A673 (cell line): ENCODE results near the gene RBM15B. TPM values are rescaled to one million over a fixed set of nuclear protein-coding genes. Genes with fewer than 3 reads are reported as not detected.
A peak's percentile ranks its signal among the peaks of the same experiment; 100 is the strongest.

ENCODE experiments used
- BruUV-seq: library from RNA; stranded (reverse); fragments of 400-500 nt; replicated peaks from 2 replicates; lab custom pipeline; 2021; lab: Mats Ljungman, UMichigan
- CTCF ChIA-PET: fragments of 300-600 bp; sonication (Branson Sonifier 250); formaldehyde crosslinking; loops from one replicate; lab custom pipeline; 2022; ENCODE audit warnings: antibody characterized with exemption; lab: Charles Lee
- POLR2A ChIA-PET: fragments of 300-600 bp; sonication (Branson Sonifier 250); formaldehyde crosslinking; loops from one replicate; lab custom pipeline; 2022; ENCODE audit warnings: antibody characterized with exemption; ENCODE audit not compliant: low non-redundant PET; lab: Charles Lee
- DNase-seq: peaks from one replicate; pipeline ENCODE4 v3.0.0-alpha.2; 2015; ENCODE audit warnings: low spot score
- H3K27ac ChIP-seq: fragments of 200-600 bp; sonication (generic); 2 replicates; pipeline ENCODE4 v1.5.1; 2016; ENCODE audit warnings: mixed run types, low read depth, mild to moderate bottlenecking, mixed read lengths, antibody characterized with exemption, low read length; ENCODE audit not compliant: poor library complexity, severe bottlenecking
- H3K27me3 ChIP-seq: fragments of 200-600 bp; sonication (generic); replicated peaks from 2 replicates; pipeline ENCODE4 v1.6.1; 2017; ENCODE audit warnings: mixed run types, low read depth, mild to moderate bottlenecking, mixed read lengths, antibody characterized with exemption, low read length; ENCODE audit not compliant: insufficient read depth, poor library complexity
- H3K36me3 ChIP-seq: fragments of 200-600 bp; sonication (generic); 2 replicates; pipeline ENCODE4 v1.6.1; 2016; ENCODE audit warnings: mixed run types, mild to moderate bottlenecking, mixed read lengths, antibody characterized with exemption, low read length; ENCODE audit not compliant: insufficient read depth, poor library complexity, severe bottlenecking
- H3K4me1 ChIP-seq: fragments of 200-600 bp; sonication (generic); 2 replicates; pipeline ENCODE4 v1.6.1; 2017; ENCODE audit warnings: mixed run types, mild to moderate bottlenecking, mixed read lengths, antibody characterized with exemption, low read length; ENCODE audit not compliant: insufficient read depth, poor library complexity, severe bottlenecking
- H3K4me3 ChIP-seq: fragments of 200-600 bp; sonication (generic); 2 replicates; pipeline ENCODE4 v1.5.1; 2016; ENCODE audit warnings: low read depth, mixed run types, mild to moderate bottlenecking, mixed read lengths, low read length; ENCODE audit not compliant: poor library complexity, severe bottlenecking
- H3K9me3 ChIP-seq: fragments of 200-600 bp; sonication (generic); 2 replicates; pipeline ENCODE4 v1.6.1; 2016; ENCODE audit warnings: mixed run types, low read depth, mild to moderate bottlenecking, mixed read lengths, antibody characterized with exemption, low read length; ENCODE audit not compliant: poor library complexity, severe bottlenecking
- EZH2 ChIP-seq: fragments of 200-600 bp; sonication (generic); IDR thresholded peaks from 2 replicates; pipeline ENCODE4 v1.6.1; 2017; ENCODE audit warnings: borderline replicate concordance, low read depth, mild to moderate bottlenecking, mixed read lengths, antibody characterized with exemption, low read length; ENCODE audit not compliant: poor library complexity, severe bottlenecking
- intact Hi-C: fragments of 100-400 bp; cut with micrococcal nuclease; formaldehyde crosslinking; loops from one replicate; pipeline ENCODE4 v1.10.0; 2022; ENCODE audit not compliant: unreplicated experiment
- total RNA-seq: library from RNA; stranded (reverse); gene quantifications from 2 replicates; pipeline ENCODE4 v1.2.3, GENCODE V29; 2021
- TF ChIP-seq, protein P1 (sequence below): fragments of 300-800, 200-600 bp; sonication (generic); conservative IDR thresholded peaks from 2 replicates; pipeline ENCODE4 v1.5.1; 2017; ENCODE audit warnings: low read depth, mild to moderate bottlenecking, antibody characterized with exemption, low read length, moderate library complexity, mixed read lengths

RBM15B gene
- total RNA-seq, 1 experiment from 2014 or later, result 26.8 TPM

GRCh38 chr3:51384055-51384725, 6.9 kb upstream of the RBM15B start:
- POLR2A ChIA-PET, result no interaction called here
- Histone ChIP-seq H3K27me3 (no peaks in the 10 kb centered on the region), H3K4me1 (no peaks in the 10 kb centered on the region), H3K36me3 (peaks cover 17% of the 10 kb centered on the region), H3K9me3 (no peaks in the 10 kb centered on the region), H3K27ac (peak overlapping the region; percentile 94), H3K4me3 (peak overlapping the region; percentile 79)
- BruUV-seq, result TSS peak; percentile 82
- intact Hi-C loops, result no loop called here
- DNase-seq, result no peak
- TF ChIP-seq EZH2, result no peak
- TF ChIP-seq, protein P1, sequence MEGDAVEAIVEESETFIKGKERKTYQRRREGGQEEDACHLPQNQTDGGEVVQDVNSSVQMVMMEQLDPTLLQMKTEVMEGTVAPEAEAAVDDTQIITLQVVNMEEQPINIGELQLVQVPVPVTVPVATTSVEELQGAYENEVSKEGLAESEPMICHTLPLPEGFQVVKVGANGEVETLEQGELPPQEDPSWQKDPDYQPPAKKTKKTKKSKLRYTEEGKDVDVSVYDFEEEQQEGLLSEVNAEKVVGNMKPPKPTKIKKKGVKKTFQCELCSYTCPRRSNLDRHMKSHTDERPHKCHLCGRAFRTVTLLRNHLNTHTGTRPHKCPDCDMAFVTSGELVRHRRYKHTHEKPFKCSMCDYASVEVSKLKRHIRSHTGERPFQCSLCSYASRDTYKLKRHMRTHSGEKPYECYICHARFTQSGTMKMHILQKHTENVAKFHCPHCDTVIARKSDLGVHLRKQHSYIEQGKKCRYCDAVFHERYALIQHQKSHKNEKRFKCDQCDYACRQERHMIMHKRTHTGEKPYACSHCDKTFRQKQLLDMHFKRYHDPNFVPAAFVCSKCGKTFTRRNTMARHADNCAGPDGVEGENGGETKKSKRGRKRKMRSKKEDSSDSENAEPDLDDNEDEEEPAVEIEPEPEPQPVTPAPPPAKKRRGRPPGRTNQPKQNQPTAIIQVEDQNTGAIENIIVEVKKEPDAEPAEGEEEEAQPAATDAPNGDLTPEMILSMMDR, result no peak
- CTCF ChIA-PET, result no interaction called here

GRCh38 chr3:51384726-51385473, 6.2 kb upstream of the RBM15B start, which contains the start of gene MANF:
TSS of gene MANF (plus strand) at chr3:51385291. CDS start at chr3:51385343, 52 bp downstream.
- H3K9me3 ChIP-seq, result no peaks in the 10 kb centered on the region
- intact Hi-C loops, result loop anchor here (5.0 kb wide), 3 partner anchors 297 to 818 kb away; partner anchors contain the start of genes C3orf18, HEMK1 and MAPKAPK3
- H3K4me1 ChIP-seq, result no peaks in the 10 kb centered on the region
- no TSS peak for BruUV-seq
- ChIA-PET POLR2A (interaction anchor here (0.6 to 0.8 kb wide), 4 partner anchors 25 to 1142 kb away, joined by 3 to 5 read pairs (median 3); no protein-coding TSS in a partner anchor), CTCF (interaction anchor here (1.0 kb wide), 1 partner anchor 769 kb away, joined by 5 read pairs; no protein-coding TSS in a partner anchor)
- H3K36me3 ChIP-seq, result peaks cover 20% of the 10 kb centered on the region
- H3K27ac ChIP-seq, result peak within 1 kb of the TSS; percentile 94
- H3K4me3 ChIP-seq, result peak within 1 kb of the TSS; percentile 79
- TF ChIP-seq EZH2, result no peak
- H3K27me3 ChIP-seq, result no peaks in the 10 kb centered on the region
- peak; percentile 95 for DNase-seq

GRCh38 chr3:51385621-51386091, 5.4 kb upstream of the RBM15B start:
- CTCF ChIA-PET, result interaction anchor here (1.0 kb wide), 1 partner anchor 769 kb away, joined by 5 read pairs; no protein-coding TSS in a partner anchor
- H3K27ac ChIP-seq, result peak overlapping the region; percentile 70
- no peaks in the 10 kb centered on the region for H3K9me3 ChIP-seq
- no peak for TF ChIP-seq EZH2
- TF ChIP-seq, protein P1, result no peak
- H3K4me1 ChIP-seq, result no peaks in the 10 kb centered on the region
- H3K27me3 ChIP-seq, result no peaks in the 10 kb centered on the region
- no TSS peak for BruUV-seq
- POLR2A ChIA-PET, result interaction anchor here (0.6 to 0.8 kb wide), 2 partner anchors 26 to 1142 kb away, joined by 3 read pairs; no protein-coding TSS in a partner anchor
- intact Hi-C loops, result loop anchor here (5.0 kb wide), 3 partner anchors 297 to 818 kb away; partner anchors contain the start of genes C3orf18, HEMK1 and MAPKAPK3
- DNase-seq, result no peak
- peak overlapping the region; percentile 79 for H3K4me3 ChIP-seq
- peaks cover 24% of the 10 kb centered on the region for H3K36me3 ChIP-seq
